GM19455 (cell line): ENCODE results near the gene SCYGR7.
"Not testable (repeated sequence)": the region's sequence is repeated elsewhere in the genome, so short reads cannot be mapped to it uniquely, and the experiment has no call there.

Experiments used
- ATAC-seq: cut with Tn5 transposase; IDR thresholded peaks from one replicate; pipeline ENCODE4 v1.9.1; 2021; ENCODE audit not compliant: unreplicated experiment

SCYGR7 gene, protein sequence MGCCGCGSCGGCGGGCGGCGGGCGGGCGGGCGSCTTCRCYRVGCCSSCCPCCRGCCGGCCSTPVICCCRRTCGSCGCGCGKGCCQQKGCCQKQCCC

DNA sequence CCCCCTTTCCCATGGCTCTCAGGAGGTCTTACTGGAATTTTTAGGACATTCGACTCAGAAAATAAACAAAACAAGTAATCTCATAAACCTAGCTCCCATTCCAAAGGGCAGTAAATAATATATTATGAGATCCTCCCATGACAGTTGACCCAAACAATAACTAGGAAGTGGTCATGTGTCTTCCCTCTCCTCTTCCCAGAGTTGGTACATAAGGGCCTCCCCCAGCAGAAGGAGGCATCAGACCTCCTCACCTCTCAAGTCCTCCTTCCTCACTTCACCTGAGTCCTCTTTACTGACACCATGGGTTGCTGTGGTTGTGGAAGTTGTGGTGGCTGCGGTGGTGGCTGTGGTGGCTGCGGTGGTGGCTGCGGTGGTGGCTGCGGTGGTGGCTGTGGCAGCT lies at the start of gene SCYGR7:
SCYGR7 (plus strand) TSS at position 301 of the 400 bp plus-strand sequence; CDS start at position 301, 0 bp downstream.
- ATAC-seq, result no peak

DNA sequence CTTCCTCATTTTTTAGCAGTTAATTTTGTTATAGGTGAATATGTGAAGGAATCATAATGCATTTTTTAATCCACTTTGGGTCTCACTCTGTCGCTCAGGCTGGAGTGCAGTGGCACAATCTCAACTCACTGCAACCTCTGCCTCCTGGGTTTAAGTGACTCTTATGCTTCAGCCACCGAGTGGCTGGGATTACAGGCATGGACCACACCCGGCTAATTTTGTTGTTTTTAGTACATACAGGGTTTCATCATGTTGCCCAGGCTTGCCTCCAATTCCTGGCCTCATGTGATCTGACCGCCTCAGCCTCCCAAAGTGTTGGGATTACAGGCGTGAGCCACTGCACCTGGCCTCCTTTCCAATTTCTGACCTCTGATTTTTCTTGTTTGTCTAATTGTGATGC lies 43.9 kb upstream of the SCYGR7 start:
- ATAC-seq, result no peak

DNA sequence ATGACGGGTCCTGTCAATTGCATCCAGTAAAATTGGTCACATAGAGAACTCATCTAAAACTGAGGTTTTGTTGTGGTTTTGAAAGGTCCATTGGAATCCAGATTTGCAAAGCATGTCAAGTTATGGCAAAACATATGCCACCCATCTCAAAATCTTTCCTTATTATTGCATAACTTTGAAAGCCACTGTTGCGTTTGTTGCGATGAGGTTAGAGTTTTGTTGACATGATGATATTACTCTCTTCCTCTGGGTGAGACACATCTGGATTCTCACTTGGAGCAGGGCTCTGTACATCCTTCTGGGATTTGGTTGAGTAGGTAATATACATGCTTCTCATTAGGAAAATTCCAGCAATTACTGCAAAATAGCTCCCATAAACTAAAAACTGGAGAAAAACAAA lies 40.9 kb upstream of the SCYGR7 start:
- no peak for ATAC-seq

DNA sequence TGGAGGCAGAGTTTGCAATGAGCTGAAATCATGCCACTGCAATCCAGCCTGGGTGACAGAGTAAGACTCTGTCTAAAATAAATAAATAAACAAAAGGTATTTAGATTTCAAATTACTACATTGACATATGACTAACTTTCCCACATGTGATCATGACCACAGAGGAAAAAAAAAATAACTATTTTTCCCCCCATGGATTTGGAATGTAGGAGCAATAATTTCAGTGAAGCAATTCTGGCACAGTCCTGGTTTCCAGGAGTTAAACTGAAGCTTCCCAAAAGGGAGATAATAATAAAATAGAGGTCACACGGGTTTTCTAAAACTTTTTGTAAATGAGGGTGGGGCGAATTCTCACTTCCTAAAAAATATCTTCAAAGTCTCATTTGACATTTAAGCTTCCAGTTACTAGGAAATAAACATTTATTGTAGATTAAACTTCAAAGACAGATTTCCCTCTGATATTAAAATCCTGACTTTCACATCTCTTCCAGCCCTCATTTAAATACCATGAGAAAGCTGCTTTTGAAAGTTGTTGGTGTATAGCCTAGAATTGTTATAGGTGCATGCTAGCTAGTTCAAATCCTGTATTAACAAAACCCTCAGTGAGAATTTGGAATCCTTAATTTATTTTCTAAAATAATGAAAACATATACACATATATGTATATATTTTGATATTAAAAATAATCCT lies 31.0 kb upstream of the SCYGR7 start:
- ATAC-seq, result no peak

DNA sequence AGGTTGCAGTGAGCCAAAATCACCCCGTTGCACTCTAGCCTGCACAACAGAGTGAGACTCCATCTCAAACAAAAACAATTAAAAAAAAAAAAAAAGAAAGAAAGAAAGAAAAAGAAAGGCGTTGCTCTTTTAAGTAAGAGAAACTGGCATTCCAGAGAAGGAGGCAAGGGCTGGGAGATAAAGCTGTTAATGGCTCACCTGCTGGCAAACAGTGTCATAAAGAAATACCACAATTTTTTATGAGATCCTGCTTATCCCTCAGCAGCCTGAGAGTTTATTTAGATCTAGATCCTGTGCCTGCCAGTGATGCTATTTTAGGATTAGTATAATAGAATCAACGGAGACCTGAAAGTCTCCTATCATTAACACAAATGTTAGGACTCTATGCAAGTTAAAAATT lies 26.6 kb upstream of the SCYGR7 start:
- ATAC-seq, result no peak

DNA sequence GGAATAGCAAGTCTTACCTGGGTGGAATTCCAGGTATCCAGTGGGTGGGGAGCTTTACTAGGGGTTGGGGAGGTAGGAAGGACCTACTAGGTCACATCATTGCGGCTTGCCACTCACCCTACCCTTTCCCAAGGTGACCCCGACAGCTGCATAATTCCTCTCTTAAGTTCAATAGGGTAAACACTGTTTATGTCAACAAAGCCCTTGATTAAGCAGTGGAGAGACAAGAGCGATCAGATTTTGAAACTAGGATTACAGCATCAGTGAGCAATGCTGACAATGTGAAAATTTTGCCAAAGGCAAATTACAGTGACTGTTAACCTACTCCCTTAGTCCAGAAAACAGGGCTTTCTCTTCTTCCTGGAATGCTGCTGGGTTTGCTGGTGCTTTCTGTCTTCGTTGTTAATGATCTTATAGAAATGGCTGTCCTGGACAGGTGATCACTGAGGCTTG lies 24.8 kb upstream of the SCYGR7 start:
- ATAC-seq, result no peak

DNA sequence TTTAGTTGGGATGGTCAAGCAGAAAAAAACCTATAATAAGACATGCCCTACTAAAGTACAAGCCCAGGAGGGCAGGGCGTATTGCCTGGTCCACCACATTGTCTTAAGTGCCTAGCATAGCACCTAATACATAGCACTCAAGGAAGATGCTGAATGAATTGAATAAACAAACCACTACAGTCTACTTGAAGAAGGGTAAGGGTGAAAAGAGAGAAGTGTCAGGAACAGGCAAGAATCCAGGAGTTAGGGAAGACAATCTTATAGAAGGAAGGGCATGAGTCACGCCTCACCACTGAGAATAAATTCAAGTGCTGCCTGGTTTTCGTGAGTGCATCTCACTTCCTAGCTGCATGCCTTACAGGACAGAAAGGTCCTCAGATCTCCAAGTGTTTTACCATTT lies 24.2 kb upstream of the SCYGR7 start:
- ATAC-seq, result no peak

DNA sequence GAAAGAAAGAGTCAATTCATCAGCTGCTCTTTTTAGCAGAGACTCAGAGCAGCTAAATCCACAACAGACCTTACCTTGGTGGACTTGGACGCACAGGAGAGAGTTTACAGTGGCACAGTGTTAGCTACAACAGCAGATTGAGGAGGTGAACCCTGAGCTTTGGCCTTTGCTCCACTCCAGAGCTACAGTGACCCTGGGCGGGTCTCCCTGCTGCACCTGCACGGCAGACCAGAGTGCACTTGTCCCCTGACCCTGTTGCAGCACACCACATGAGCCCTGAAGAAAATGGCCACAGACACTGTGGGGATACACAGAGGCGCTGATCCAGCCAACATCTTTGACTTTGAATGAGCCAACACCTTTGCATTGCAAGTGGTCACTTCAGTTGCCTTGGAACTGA lies 21.3 kb upstream of the SCYGR7 start:
- ATAC-seq, result no peak

DNA sequence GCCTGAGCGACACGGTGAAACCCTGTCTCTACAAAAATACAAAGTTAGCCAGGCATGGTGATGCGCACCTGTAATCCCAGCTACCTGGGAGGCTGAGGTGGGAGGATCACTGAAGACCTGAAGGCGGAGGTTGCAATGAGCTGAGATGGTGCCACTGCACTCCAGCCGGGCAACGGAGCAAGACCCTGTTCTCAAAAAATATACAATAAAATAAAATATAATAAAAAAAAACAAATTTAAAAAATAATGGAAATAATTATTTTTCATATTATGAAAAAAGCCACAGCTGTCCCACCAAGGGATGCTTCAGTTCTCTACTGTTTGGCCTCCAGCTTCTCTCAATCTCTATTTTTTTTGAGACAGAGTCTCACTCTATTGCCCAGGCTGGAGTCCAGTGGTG lies 20.7 kb upstream of the SCYGR7 start:
- no peak for ATAC-seq

DNA sequence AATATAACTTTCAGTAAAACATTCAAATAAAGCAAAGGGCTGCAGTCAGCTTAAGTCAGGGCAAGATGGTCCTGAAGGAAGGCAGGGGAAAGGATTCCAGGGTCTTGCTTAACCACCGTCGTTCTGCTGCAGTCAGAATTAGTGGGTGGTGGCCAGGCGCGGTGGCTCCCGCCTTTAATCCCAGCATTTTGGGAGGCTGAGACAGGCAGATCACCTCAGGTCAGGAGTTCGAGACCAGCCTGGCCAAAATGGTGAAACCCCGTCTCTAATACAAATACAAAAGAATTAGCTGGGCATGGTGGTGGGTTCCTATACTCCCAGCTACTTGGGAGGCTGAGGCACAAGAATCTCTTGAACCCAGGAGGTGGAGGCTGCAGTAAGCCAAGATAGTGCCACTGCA lies 17.1 kb upstream of the SCYGR7 start:
- ATAC-seq, result no peak

DNA sequence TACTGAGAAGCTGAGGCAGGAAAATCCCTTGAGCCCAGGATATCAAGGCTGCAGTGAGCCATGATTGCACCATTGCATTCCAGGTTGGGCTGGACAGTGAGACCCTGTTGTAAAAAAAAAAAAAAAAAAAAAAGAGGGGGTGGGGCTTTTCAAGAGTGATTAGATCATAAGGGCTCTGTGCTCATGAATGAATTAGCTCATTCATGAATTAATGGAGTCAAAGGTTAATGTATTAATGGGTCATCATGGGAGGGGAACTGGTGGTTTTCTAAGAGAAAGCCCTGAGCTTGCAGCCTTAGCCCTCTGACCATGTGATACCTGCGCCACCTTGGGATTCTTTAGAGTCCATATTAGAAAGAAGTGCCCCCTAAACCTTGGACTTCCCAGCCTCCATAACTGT lies 14.8 kb upstream of the SCYGR7 start:
- ATAC-seq, result no peak

DNA sequence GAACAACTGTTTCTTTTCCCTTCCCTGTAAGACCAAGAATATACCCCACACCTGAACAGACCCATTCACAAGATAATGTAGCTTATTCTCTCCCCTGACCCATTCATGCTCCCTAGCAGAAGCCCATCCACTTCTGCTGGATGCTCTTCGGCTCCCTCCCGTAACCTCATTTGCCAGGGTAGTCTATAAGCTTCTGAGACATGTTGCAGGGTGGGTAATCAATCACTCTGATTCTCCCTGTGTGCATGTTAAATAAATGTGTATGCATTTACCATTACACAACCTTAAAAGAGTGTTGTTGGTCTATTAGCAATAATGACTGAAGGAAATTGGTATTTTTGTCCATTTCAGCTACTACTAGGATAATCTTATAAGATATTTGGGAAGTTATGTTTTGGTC lies 11.6 kb upstream of the SCYGR7 start:
- ATAC-seq, result no peak

DNA sequence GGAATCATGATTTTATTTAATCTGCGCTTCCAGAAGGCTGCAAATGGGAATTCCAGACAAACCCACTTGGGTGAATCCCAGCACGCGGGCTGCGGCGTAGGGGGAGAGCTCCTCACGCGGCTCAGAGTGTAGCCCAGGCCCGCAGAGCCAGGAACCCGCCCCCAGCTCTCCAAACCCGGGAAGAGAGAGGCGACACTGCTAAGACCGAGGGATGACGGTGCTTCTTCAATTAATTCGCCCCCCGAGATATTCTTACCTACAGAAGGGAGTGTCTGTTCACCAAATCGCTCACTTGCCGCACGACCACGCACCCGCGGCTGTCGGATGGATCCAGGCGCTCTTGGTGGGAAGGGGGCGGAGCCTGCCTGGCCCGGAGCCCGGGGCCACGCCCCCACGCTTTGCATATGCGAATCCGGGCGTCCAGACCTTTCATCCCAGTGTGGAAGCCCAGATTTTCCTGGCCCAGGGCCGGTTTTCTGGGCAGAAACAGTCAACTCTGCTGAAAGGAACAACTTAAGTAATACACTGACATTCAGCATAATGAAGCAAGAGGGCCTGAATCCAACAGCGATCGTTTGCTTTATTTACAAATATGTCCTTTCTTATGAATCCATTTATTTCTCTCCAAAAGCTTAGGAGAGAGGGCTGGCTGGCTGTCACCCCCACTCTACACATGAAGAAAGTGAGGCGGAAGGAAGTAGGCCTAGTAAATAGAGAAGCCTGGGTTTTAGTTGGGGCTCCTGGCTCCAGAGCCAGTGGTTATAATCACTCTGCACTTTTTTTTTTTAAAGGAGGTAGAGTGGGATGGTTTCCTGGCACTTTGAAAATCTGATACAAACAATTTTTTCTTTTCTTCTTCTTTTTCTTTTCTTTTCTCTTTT lies 10.2 kb upstream of the SCYGR7 start, which contains the start of gene SLC19A3:
SLC19A3 (minus strand) TSS at position 342 of the 881 bp plus-strand sequence. CDS start 15,710 bp downstream, outside the sequence.
- ATAC-seq, result no peak

DNA sequence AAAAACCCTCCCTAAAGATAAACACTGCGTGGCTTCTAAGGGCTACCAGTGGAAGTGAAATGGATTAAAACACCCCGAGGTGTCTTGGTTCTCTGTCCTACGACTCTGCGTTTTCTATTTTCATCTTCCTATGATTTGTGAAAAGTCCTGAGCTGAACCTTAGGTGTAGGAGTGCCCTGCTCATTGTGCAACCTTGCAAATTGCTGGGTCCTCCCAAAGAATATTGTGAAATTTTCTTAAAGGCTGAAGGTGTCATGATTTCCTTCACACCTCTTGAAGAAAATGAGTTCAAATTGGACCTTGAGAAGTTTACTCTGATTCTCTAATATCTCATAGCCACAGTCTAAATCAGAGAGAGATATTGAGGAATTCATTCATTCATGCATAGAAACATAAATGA lies 8.5 kb upstream of the SCYGR7 start:
- no peak for ATAC-seq

DNA sequence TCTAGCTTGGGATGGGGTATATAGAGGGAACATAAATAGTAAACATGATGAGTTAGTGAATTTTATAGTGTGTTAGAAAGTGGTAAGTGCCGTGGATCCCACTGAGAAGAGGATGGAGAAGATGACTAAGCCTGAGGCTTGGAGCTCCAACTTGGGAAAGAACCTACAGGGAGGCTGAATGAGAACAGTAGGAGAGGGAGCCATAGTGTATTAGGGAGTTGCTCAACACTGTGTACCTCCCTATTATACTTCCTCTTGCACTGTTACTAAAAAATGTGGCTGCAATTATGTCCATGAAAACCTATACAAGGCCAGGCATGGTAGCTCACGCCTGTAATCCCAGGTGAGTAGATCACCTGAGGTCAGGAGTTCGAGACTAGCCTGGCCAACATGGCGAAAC lies 7.5 kb upstream of the SCYGR7 start:
- ATAC-seq, result no peak

DNA sequence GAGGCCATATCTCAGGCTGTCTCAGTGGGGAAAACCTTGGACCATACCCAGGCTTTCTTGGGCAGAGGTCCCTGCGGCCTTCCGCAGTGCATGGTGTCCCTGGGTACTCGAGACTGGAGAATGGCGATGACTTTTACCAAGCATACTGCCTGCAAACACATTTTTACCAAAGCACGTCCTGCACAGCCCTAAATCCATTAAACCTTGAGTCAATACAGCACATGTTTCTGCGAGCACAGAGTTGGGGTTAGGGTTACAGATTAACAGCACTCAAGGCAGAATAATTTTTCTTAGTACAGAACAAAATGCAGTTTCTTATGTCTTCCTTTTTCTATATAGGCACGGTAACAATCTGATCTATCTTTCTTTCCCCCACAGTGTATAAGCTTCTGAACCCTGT lies 5.3 kb upstream of the SCYGR7 start:
- not testable (repeated sequence) for ATAC-seq

DNA sequence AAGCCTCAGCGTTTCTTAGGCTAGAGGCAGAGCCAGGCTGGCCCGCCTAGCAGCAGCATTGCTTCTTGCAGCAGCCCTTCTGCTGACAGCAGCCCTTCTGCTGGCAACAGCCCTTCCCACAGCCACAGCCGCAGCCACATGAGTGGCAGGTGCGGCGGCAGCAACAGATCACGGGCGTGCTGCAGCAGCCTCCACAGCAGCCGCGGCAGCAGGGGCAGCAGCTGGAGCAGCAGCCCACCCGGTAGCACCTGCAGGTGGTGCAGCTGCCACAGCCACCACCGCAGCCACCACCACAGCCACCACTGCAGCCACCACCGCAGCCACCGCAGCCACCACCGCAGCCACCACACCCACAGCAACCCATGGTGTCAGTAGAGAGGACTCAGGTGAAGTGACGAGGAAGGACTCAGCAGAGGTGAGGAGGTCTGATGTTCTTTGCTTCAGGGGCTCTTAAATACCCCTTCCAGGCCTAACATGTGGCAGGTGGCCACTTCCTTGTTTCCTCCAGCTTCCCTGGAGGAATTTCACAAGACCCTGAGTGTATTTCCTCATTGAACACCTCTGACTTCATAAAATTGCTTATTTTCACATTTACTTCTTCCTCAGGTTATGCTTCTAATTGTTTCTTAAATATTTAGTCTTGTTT lies 3.6 kb upstream of the SCYGR7 start, which contains the start of gene SCYGR6:
SCYGR6 (minus strand) TSS at position 364 of the 646 bp plus-strand sequence; CDS start at position 364, 0 bp downstream.
- ATAC-seq, result no peak

DNA sequence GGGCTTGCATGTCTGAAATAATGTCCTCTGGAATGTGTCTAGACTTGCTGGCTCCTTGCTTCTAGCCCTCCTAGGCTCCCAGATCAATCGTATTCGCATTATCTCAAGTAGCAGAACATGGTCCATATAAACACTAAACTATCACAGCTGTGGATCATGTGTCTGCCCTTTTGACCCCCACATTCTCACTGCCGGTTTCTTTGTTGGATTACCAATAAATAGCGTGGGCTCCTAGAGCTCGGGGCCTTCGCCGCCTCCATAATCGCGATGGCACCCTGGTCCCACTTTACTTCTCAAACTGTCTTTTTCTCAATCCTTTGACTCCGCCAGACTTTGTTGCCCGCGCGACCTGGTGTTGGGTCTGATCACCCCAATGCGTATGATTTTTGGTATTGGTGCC lies 11.2 kb downstream of the SCYGR7 start:
- no peak for ATAC-seq

DNA sequence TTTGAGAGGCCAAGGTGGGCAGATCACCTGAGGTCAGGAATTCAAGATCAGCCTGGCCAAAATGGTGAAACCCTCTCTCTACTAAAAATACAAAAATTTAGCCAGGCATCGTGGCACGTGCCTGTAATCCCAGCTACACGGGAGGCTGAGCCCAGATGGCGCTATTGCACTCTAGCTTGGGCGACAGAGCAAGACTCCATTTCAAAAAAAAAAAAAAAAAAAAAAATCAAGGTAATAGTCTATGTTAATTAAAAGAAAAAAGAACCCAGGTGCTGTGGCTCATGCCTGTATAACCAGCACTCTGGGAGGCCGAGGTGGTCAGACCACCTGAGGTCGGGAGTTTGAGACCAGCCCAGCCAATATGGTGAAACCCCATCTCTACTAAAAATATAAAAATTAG lies 12.6 kb downstream of the SCYGR7 start:
- not testable (repeated sequence) for ATAC-seq

DNA sequence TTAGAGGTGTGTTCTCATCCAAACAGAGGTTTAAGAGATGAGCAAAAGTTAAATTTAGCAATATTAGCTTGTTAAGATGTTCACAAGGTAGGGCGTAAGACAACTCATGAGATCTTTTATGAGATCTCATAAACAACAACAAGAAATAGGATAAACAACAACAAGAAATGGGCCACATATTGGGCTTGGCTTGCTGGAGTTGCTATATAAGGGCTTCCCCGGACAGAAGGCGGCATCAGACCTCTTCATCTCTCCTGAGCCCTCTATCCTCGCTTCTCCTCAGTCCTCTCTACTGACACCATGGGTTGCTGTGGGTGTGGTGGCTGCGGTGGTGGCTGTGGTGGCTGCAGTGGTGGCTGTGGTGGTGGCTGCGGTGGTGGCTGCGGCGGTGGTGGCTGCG lies 17.5 kb downstream of the SCYGR7 start, which contains the start of gene SCYGR8:
SCYGR8 (plus strand) TSS at position 301 of the 400 bp plus-strand sequence; CDS start at position 301, 0 bp downstream.
- ATAC-seq, result no peak

DNA sequence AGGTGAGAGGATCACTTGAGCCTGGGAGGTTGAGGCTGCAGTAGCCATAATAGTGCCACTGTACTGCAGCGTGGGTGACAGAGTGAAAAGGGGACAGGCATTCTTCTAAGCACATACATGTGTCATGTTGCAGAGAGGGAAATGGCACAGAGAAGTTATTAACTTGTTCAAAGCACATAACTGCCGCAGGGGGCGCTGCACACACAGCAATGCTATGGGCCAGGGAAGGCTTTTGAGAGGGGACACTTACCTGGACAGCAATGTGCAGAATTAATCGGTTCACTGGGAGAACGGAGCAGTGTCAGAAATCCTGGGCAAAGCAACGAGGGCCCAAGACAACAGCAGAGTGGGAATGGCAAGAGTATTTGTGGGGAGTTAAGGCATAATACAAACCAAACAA lies 19.9 kb downstream of the SCYGR7 start:
- no peak for ATAC-seq
